NCI-H1417 treated with DMSO at 0.1 percent for 48 hours (cell line): Measurements from ENCODE around the gene CRADD.

Experiments
- DNase-seq: peaks from one replicate; lab custom pipeline; 2025; lab: John Stamatoyannopoulos, UW

The CRADD gene

DNA sequence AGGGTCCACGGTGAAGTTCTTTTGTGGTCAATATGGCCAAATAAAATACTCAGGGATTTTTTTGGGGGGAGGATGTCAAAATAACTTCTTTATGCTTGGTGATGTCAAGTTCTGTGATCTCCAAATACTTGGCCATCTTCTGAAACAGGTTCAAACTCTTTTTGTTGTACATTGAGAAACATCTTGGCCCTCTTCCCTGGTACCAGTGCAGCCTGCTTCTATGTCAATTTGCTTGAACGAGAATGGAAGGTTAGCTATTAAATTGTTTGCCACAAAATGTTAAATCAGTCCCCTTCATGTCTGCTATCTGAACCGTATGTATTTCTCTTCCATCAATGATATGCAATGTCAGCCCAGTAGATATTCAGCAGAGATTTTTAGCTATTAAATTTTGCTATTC, 6.1 kb upstream of the CRADD start:
- DNase-seq, result no peak

DNA sequence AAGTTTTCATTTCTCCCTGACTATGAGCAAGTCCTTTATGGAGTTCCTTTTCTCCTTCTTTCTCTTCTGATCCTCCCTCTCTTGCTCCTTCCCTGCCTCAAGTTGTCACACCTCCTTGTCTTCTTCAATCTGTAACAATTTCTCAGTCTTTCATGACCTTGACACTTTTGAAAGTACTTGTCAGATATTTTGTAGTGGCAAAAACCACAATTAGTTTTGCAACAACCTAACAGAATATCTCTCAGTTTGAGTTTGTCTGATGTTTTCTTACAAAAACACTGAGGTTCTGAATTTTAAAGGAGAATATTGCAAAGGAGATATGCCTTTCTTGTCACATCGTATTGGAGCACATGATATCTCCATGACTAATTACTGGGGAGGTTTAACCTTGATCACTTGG, 4.1 kb upstream of the CRADD start:
- DNase-seq, result no peak

DNA sequence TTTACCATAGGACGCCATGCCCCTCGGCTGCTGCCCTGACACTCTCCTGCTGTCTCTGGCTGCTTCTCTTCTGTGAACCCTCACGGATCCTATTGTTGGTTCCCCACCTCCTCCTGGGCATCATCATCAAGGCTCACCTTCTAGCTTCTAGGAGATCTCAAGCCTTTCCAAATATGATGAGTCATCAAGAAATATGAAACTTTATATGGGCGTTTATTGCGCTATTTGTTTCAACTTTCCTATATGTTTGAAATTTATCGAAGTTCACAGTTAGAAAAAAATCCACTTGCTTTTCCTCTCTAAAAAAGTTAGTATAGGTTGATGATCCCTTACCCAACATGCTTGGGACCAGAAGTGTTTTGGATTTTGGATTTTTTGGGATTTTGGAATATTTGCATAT, 2.8 kb upstream of the CRADD start:
- no peak for DNase-seq

DNA sequence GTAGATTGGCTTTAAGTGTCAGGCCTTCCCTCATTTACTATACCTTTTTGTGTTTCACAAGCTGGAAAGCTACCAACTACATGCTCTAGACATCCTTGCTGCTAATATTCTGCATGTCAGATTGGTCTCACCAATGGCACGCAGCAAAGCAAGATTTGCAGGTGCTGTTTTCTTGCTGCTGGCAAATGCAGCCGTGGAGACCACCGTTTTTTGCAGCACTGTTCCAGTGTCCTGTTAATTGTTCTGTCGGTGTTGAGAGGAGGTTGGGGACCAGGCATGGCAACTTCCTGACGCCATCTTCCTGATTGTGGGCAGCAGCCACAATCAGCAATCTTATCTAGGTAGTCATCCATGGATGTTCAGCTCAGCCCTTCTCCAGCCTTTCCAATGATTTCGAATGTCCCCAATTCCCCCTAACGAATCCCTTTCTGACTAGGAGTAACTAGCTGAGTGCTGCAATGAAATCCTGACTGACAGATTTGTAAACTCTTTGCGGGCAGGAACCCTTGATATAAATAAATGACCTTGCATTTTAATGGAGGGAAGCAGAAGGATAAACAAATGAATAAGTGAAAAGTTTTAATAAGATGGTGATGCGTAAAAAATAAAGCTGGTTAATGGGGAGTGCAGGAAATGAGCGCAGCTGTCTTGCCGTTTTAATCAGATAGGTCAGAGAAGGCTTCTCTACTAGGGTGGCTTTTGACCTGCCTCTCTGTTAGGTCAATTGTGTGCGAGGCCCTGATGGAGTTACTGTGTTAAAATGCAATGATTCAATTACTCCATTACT, 574 bp upstream of the CRADD start:
- no peak for DNase-seq

DNA sequence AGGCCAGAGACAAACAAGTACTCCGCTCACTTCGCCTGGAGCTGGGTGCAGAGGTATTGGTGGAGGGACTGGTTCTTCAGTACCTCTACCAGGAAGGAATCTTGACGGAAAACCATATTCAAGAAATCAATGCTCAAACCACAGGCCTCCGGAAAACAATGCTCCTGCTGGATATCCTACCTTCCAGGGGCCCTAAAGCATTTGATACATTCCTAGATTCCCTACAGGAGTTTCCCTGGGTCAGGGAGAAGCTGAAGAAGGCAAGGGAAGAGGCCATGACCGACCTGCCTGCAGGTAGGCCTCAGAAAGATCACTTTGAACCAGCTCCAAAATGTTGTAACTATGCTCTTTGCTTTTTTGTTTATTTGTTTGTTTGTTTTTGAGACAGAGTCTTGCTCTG, 1.6 kb downstream of the CRADD start:
- DNase-seq, result no peak

DNA sequence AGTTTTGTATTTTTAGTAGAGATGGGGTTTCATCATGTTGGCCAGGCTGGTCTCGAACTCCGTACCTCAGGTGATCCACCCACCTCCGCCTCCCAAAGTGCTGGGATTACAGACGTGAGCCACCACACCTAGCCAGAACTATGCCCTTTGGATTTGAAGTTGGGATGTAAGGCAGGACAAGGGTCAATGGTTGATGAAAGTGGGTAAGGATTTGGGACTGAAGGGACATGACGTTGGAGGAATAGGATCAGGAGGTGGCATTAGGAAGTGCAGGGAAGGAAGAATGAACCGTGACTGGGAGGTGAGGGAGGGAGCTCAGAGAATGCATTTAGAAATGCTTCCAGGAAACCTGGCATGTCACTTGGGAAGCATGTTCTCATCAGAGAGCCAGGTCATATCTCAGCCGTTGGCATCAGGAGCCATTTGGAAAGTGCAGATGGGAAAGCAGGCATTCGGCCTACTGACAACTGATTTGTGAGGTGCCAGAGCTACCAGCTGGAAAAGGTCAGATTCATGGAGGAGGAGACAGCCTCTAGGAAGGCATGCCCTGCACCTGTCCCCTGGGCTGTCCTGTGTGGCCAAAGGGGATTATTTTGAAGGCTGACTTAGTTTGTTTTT, 2.2 kb downstream of the CRADD start:
- DNase-seq, result no peak

DNA sequence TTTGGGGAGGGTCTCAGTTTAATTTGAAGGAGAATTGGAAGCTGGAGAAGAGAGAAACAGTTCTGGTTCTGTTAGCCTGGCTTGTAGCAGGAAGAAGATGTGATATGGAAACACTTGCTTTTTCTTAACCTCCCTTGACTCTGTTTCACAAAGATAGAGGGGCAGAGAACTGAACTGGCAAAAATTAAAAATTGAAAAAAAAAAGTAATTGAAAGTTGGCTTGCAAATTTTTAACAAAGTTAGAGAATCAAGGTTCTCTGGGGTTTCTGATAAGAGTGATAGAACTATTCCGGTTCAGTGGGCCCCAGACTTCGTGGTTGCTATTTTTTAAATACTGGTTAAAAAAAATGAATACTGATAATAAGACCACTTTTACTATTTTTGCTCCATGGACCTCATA, 2.8 kb downstream of the CRADD start:
- DNase-seq, result no peak

DNA sequence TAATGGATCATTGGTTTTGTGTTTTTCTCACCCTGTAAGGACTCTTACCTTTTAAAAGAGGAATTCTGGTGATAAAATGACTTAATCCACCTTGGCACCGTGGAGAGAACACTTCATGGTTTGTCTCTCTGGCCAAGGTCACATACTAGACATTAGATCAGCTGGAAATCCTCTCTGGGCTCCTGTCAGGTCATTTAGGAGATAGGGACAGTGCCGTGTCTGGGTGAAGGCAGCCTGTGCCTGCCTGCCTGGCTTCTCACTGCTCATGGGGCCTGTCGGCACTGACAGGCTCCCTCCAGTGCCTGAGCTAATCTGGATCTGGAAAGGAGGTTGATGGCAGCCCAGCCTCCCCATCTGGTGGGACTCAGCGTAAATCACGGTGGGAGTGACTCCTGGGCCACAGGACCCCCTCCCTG, 5.7 kb downstream of the CRADD start:
- DNase-seq, result no peak

DNA sequence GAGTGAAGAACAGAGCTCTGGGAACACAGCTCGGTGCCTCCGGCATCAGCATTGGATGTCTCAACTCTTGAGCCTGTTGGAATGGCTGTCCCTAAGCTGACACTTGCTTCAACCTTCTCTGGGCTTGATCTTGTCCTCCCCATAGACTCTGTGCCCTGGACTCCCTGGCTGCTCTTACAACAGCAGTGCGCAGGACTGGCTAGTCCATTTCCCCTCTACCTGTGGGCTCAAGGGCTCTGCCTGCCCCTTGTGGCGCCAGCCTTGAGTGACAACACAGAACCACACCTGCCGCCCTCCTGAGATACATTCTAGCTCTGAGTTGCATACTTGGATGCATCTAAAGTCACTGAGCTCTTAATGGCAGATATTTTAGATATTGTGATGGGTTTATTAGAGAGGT, 6.2 kb downstream of the CRADD start:
- no peak for DNase-seq

DNA sequence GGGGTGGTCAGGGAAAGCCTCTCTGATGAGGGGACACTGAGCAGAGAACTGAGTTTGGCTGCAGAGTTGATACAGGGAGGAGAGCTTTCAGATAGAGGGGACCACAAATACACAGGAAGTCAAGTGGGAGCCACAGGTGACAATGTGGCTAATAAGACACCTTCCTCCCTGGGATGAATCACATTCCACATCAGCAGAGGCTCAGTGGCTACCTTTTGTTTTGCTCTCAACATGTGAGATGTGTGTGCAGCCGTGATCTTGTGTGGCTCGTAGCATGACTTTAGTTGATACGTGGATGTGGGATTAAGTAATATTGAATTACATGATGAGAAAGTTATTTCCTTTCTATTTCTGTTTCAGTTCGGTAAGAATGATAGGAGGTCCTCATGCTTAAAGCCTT, 7.5 kb downstream of the CRADD start:
- no peak for DNase-seq

DNA sequence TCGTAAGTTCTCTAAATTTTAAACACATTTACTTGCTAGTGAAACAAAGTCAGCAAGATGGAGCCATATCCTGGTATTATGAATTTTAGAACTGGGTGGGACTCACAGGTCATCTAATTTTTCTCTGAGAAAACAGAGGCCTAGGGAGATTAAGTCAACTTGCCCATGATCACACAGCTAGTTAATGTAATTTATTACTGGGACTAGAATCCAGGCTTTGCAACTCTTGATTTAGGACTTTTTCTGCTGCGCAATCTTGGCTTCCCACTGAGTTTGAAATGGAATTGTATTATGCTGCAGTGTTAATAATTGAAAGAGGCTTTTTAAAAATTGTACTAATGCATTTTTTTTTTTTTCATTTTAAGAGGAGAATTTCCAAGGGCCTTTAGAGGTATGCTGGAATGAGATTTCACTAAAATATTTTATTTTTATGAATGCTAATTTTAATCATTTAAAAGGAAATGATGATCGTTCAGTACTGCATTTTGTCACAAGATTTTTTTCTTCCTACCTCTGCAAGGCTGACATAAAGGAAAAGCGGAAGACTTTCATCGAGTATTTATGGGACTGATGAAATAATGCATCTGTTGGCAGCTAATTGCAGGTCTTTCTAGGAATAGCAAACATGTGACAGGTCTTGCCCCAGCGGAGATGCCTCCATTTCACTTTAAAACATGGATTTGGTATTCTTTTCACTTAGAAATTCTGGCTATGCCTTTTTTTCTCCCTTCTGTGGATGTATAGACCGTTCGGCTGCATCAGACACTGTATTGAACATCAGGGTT, 9.6 kb downstream of the CRADD start:
- DNase-seq, result no peak

DNA sequence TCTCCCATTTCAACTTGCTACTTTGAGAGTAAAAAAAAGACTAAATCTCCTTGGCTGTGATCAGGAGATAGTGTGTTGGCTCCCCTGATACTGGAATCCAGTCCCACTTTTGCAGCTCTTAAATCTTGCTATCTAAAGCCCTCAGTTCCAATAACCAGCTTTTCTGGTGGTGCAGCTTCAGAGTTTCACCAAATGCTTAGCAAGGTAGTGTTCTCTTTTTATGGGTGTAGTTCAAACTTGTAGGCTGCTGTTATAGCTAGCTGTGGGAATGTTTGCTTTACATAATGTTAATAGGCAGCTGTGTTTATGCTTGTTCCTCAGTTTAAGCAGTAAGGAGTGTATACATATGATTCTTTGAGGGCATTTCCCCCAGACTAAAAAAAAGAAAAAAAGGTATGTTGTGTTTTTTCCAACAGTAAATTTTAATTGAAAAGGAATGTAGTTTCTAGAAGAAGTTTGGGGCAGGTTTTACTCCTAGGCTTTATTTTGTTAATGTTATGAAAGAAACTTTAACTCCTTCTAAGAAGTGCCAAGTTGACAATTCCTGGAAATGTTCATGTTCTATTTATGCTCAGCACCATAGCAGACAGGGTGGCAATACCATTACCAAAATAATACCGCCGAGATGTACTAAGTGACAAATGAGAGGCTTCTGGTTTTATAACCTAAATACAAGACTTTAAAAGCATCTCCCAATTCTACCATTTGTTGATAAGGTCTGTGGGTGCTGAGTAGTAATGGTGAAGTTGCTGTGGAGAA, 12.1 kb downstream of the CRADD start:
- no peak for DNase-seq

DNA sequence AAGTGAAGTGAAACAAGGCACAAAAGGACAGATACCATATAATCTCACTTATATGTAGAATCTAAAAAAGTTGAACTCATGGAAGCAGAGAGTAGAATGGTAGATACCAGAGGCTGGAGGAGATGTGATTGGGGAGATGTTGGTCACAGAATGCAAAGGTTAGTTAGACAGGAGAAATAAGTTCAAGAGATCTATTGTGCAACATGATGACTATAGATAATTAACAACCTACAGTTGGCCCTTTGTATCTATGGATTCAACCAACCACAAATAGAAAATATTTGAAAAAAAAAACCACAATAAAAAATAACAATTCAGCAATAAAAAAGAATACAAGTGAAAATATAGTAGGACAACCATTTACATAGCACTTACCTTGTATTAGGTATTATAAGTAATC, 19.3 kb downstream of the CRADD start:
- DNase-seq, result no peak

DNA sequence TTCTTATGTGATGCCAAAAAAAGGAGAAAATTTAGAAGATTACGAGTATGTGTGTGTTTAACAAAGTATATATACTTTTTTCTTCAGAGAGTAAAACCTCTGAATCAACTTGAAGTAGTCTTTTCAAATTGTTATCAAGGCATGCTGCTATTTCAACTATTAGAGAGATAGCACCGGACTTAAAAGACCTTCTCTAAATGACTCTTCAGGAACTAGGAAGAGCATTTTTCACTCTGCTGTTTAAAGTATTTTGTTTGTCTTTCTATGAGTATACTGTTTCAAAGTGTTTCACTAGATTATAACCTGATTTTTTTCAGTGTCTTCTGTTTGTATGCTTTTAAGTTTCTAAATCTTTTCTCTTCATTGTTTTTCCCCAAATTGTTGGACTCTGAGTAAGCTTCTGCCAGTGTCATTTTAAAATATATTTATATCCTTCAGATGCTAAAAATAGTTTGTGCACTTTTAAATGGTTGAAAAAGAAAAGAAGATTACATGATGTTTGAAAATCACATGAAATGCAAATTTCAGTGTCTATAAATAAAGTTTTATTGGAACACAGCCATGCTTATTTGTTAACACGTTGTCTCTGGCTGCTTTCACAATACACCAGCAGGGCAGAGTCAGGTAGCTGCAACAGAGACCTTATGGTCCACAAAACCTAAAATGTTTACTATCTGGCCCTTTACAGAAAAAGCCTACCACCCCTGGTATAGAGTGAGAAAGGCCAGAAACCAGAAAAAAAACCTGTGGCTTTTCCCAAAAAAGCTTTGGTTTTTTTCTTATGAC, 21.3 kb downstream of the CRADD start:
- no peak for DNase-seq

DNA sequence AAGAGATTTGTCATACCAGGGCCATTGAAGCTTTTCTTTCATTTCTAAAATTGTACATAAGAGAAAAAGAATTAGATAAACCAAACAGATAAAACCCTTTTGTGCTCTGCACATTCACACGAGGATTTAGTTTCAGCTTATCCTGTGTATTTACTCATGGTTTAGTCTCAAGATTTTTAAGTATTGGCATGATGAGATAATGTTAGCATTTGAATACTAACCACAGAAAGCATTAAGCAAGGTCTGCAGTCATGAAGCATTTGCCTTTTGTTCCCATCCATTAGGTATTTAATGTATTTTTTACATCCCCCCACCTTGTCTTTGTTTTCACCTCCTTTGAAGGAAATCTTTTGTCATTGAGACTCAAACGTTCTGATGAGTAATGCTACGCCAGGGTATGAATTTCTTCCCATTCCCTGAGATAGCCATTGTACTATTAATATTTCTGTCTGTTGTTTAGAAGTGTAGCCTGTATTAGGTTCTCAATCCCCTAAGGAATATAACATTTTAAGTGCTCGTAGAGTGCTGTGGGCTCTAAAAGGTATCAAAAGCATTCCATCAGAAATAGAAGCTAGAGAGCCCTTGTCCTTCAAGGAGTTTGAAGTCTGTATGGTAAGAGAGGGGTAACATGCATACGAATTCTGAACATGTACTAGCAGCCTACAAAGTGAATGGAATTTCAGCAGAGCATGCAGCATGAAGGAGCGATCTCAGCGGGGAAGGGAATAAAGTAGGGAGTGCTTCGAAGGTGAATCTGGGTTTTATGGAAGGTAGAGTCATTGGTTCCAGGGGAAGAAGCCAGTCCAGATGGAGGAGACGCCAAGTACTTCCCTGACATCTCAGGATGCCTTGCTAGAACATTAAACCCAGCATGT, 22.3 kb downstream of the CRADD start:
- DNase-seq, result no peak

DNA sequence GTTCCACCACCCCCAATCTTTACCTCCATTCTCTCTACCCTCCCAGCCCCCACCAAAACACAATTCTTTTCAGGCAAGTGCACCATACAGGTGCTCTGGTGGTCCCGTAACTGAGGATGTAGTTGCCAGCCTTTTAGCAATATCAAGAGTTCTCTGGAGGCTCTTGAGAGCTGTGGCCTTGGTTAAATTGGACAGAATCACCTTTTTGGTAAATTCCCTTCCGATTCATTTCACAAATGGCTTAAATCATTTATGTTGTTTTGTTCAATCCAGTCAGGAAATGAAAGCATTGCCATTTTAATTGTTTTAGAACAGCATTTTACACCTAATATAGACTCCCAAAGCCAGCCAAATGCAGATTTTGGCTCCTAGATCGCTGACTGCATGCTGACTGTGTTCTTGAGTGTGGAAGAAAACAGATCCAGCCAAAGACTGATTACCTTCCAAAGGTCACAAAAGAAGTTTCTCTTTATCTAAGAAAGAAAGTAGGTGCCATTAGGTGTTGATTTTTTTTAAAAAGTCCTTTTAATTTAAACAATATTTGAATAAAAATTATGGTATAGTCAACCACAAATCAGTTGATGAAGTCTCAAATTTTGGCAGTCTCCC, 25.6 kb downstream of the CRADD start:
- no peak for DNase-seq

DNA sequence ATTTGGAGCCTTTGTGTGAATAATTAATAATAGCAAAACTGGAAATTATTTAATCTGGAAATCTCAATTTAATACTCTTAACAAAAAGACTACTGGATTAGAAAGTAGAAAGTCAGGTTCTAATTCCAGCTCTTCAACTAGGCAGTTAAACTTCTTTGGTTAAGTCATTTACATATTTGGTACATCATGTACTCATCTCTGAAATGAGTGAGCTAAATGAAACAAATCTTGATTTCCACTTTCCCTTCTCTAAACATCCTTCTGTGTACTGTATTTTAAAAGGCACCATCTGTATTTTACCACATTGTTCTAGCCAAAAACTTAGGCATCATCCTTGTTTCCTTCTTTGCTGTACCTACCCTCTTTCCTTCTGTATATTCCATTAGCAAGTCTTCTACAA, 26.9 kb downstream of the CRADD start:
- DNase-seq, result no peak

DNA sequence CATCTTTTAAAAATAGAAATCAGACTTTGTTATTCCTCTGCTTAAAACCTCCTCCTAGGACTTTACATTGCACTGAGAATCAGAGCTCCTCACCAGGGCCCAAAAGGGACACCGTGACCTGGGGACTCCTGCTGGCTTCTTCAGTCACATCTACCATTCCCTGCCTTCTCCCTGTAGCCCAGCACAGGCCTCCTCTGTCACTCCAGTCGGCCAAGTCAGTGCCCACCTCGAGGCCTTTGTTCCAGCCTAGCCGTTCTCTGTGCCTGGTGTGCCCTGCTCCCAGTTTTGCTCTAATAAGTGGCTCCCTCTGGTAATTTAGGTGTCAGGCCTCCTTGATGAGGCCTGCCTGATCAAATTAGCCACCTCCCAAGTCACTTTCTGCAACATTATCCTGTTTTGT, 27.4 kb downstream of the CRADD start:
- no peak for DNase-seq

DNA sequence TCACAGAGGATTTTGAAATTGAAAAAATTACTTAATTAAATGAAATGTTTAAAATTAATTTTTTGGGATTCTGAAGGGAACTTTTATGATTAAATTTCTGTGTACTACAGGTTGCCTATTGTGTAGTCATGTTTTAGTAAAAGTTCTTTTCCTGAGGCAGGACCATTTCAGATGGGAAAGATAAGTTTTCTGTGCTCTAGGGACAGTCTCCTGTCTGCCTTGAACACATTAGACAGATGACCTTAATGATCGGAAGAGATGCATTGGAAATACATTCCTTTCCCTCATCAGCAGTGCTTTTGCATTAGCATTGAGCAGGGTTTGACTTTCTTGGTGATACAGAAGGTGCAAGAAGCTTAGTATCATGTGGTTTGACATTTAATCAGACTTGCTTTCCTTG, 28.1 kb downstream of the CRADD start:
- DNase-seq, result no peak

DNA sequence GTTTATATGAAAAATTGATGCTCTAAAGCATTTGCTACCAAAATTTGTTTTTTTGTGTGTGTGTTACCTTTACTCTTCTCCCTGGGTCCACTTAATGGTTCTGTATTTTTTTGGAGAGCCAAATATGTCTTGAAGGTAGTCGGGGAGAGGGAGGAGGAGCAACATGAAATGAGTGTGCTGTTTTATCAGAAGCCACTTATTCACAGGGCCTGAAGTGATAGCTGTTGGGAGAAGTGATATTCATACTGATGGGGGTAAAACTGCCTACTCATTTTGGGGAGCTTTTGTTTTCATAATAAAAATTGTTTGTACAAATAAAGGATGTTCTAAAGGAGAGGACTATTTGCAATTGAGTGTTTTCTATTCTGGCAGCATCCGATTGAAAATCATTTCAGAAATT, 29.2 kb downstream of the CRADD start:
- DNase-seq, result no peak
